Measurements from ENCODE around the gene TFRC. TPM values are rescaled to one million over a fixed set of nuclear protein-coding genes. Genes with fewer than 3 reads are reported as not detected.

TFRC gene
- total RNA-seq, 1 donor from 2014 or later = 102 TPM

- no peak for DNase-seq (ENCODE audit: low read depth)
- no peak overlapping the region for H3K4me3 ChIP-seq (ENCODE audit: low read depth, low read length)
- TF ChIP-seq CTCF (conservative IDR thresholded peaks at IDR 0.05; ENCODE audit: low read depth, low read length) = no peak
These were observed 82.0 kb downstream of the TFRC start for GRCh38 chr3:195999896-196000295.

Other genes with a start within 250 kb of the TFRC start
- 10.4 and 21.0 TPM in 2 replicates for gene TNK2, start 173.5 kb downstream of the TFRC start, total RNA-seq
- not detected in 2 replicates for gene ZDHHC19, start 129.3 kb upstream of the TFRC start, total RNA-seq
- 0.12 TPM in 1 of 2 replicates, not detected in the other for gene SLC51A, start 134.4 kb upstream of the TFRC start, total RNA-seq
- 21.6 and 33.5 TPM in 2 replicates for gene PCYT1A, start 205.6 kb upstream of the TFRC start, total RNA-seq
- gene DYNLT2B, start 236.2 kb upstream of the TFRC start, total RNA-seq = 19.5 and 33.2 TPM in 2 replicates

All from epithelial cell of proximal tubule (primary cell).